OCI-LY7 (cell line): ENCODE data around the gene CDKN1B. TPM values are rescaled to one million over a fixed set of nuclear protein-coding genes. Genes with fewer than 3 reads are reported as not detected.

Experiments used
- BruUV-seq: library from RNA; stranded (reverse); fragments of 400-500 nt; replicated peaks from 2 replicates; lab custom pipeline; 2021; lab: Mats Ljungman, UMichigan
- CTCF ChIA-PET: fragments of 300-600 bp; sonication (Branson Sonifier 250); formaldehyde crosslinking; loops from one replicate; lab custom pipeline; 2022; ENCODE audit warnings: antibody characterized with exemption; ENCODE audit not compliant: unreplicated experiment; lab: Charles Lee
- POLR2A ChIA-PET: fragments of 300-600 bp; sonication (Branson Sonifier 250); formaldehyde crosslinking; loops from one replicate; lab custom pipeline; 2022; ENCODE audit warnings: antibody characterized with exemption; lab: Charles Lee
- DNase-seq: peaks from one replicate; pipeline ENCODE4 v3.0.0-alpha.2; 2015; ENCODE audit warnings: low spot score
- H2AFZ ChIP-seq: fragments of 200-600 bp; sonication (generic), shearing (Covaris generic); 2 replicates; pipeline ENCODE4 v1.6.1; 2014; ENCODE audit warnings: mild to moderate bottlenecking, antibody characterized with exemption, low read length, moderate library complexity
- H3K27ac ChIP-seq: fragments of 200-600 bp; sonication (generic); 2 replicates; pipeline ENCODE4 v1.5.1; 2014; ENCODE audit warnings: mixed run types, low read depth, mild to moderate bottlenecking, moderate library complexity, low read length, inconsistent platforms; ENCODE audit not compliant: poor library complexity, severe bottlenecking
- H3K36me3 ChIP-seq: fragments of 200-600 bp; sonication (generic); 2 replicates; pipeline ENCODE4 v1.6.1; 2014; ENCODE audit warnings: mild to moderate bottlenecking, antibody characterized with exemption, low read length, moderate library complexity, mixed read lengths; ENCODE audit not compliant: insufficient read depth
- H3K4me1 ChIP-seq: fragments of 200-600 bp; sonication (generic); 2 replicates; pipeline ENCODE4 v1.5.1; 2014; ENCODE audit warnings: mild to moderate bottlenecking, low read length; ENCODE audit not compliant: insufficient read depth, poor library complexity, severe bottlenecking
- H3K4me2 ChIP-seq: fragments of 200-600 bp; sonication (generic); 2 replicates; pipeline ENCODE4 v1.6.1; 2014; ENCODE audit warnings: mild to moderate bottlenecking, low read length
- H3K4me3 ChIP-seq: fragments of 200-600 bp; sonication (generic); 2 replicates; pipeline ENCODE4 v1.5.1; 2014; ENCODE audit warnings: mild to moderate bottlenecking, low read depth, low read length; ENCODE audit not compliant: poor library complexity, severe bottlenecking
- H3K79me2 ChIP-seq: fragments of 200-600 bp; sonication (generic); 2 replicates; pipeline ENCODE4 v1.6.1; 2016; ENCODE audit warnings: low read depth, mild to moderate bottlenecking, low read length, moderate library complexity, mixed read lengths; ENCODE audit not compliant: insufficient read depth
- H3K9me2 ChIP-seq: fragments of 200-600 bp; sonication (generic); 2 replicates; pipeline ENCODE4 v1.6.1; 2016; ENCODE audit warnings: mild to moderate bottlenecking, low read length, mixed read lengths; ENCODE audit not compliant: insufficient read depth
- H3K9me3 ChIP-seq: fragments of 200-600 bp; sonication (generic); 2 replicates; pipeline ENCODE4 v1.6.1; 2014; ENCODE audit warnings: mild to moderate bottlenecking, mixed run types, low read length, mixed read lengths
- H4K20me1 ChIP-seq: fragments of 200-600 bp; sonication (generic); 2 replicates; pipeline ENCODE4 v1.6.1; 2014; ENCODE audit warnings: mild to moderate bottlenecking, antibody characterized with exemption, low read length, moderate library complexity, mixed read lengths; ENCODE audit not compliant: insufficient read depth
- EZH2phosphoT487 ChIP-seq: fragments of 200-600 bp; sonication (generic); IDR thresholded peaks from 2 replicates; pipeline ENCODE4 v1.6.1; 2018; ENCODE audit warnings: low read depth, borderline replicate concordance, mild to moderate bottlenecking, mixed run types, antibody characterized with exemption, low read length, moderate library complexity, mixed read lengths
- intact Hi-C: fragments of 100-400 bp; cut with micrococcal nuclease; formaldehyde crosslinking; loops from one replicate; pipeline ENCODE4 v1.10.0; 2022; ENCODE audit not compliant: unreplicated experiment
- total RNA-seq, 2 experiments: library from RNA; depleted of rRNA in 1 of 2; stranded (reverse); fragments of >200 nt in 1 of 2; shearing (Covaris generic) in 1 of 2; gene quantifications; 2 replicates each; pipeline ENCODE4 v1.2.3, GENCODE V29; 2014 to 2022
- TF ChIP-seq, protein P1 (sequence below): fragments of 200-600 bp; sonication (generic); conservative IDR thresholded peaks from 2 replicates; pipeline ENCODE4 v1.5.1; 2014; ENCODE audit warnings: mild to moderate bottlenecking, antibody characterized with exemption, low read length, moderate library complexity, mixed read lengths

Gene CDKN1B
- total RNA-seq, 2 experiments from 2014 or later, result 45.3 to 59.4 TPM

DNA sequence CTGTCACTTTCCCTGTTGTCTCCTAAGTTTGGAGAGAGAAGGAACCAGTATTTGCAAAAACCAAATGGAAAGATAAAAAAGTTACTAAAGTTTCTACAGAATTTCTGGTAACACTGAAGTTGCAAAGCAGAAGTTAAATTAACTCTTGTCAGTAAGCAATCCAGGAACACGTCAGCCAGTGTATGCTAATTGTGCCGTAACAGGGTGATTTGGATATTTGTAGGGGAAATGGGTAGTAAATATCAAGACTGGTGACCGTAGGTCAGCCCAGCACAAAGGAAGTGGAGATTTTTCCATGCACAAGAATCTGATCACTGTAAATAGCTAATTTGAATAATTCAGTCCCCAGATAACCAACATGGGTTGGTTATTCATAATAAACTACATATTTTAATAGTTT, 2.3 kb downstream of the CDKN1B start:
- CTCF ChIA-PET, result no interaction called here
- no TSS peak for BruUV-seq
- no peak for TF ChIP-seq EZH2phosphoT487
- TF ChIP-seq, protein P1, sequence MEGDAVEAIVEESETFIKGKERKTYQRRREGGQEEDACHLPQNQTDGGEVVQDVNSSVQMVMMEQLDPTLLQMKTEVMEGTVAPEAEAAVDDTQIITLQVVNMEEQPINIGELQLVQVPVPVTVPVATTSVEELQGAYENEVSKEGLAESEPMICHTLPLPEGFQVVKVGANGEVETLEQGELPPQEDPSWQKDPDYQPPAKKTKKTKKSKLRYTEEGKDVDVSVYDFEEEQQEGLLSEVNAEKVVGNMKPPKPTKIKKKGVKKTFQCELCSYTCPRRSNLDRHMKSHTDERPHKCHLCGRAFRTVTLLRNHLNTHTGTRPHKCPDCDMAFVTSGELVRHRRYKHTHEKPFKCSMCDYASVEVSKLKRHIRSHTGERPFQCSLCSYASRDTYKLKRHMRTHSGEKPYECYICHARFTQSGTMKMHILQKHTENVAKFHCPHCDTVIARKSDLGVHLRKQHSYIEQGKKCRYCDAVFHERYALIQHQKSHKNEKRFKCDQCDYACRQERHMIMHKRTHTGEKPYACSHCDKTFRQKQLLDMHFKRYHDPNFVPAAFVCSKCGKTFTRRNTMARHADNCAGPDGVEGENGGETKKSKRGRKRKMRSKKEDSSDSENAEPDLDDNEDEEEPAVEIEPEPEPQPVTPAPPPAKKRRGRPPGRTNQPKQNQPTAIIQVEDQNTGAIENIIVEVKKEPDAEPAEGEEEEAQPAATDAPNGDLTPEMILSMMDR, result no peak
- intact Hi-C loops, result loop anchor here (2.0 to 5.0 kb wide), 2 partner anchors 17 to 157 kb away; partner anchors contain the start of gene DUSP16
- H3K27ac ChIP-seq, result peak overlapping the region; percentile 98
- no peaks in the 10 kb centered on the region for H3K9me3 ChIP-seq
- no peak overlapping the region for H2AFZ ChIP-seq
- H3K9me2 ChIP-seq, result no peaks in the 10 kb centered on the region
- H3K4me2 ChIP-seq, result peak overlapping the region; percentile 94
- peak; percentile 53 for DNase-seq
- peaks cover 56% of the 10 kb centered on the region for H3K4me1 ChIP-seq
- H3K36me3 ChIP-seq, result peaks cover 41% of the 10 kb centered on the region
- H4K20me1 ChIP-seq, result peaks cover 6% of the 10 kb centered on the region; the same call in 1 of the 2 replicates
- peak overlapping the region; percentile 88 for H3K4me3 ChIP-seq
- H3K79me2 ChIP-seq, result peaks cover 63% of the 10 kb centered on the region
- POLR2A ChIA-PET, result interaction anchor here (0.5 to 2.3 kb wide), 8 partner anchors 10 to 362 kb away, joined by 3 to 13 read pairs (median 4); partner anchors contain the start of genes BORCS5 and GPR19

DNA sequence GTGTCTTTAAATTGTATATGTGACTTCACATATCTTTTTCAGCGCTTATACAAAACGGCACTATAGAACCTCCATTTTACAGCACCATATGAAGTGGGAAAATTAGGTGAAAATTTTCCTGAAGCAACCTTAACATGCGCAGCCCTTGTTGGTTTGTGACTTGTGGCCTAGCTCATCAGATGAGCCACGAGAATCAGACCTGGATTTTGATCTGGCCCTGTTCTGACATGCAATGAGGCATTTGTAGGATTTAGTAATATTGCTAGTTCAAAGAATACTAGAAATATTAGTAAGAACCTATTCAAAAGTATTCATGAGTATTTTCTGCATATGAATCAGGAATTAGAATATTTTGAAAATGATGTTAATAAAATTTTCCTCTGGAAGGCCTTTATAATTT, 2.9 kb downstream of the CDKN1B start:
- no peak for DNase-seq
- peaks cover 50% of the 10 kb centered on the region for H3K4me1 ChIP-seq
- H3K27ac ChIP-seq, result peak overlapping the region; percentile 98
- intact Hi-C loops, result loop anchor here (5.0 to 10.0 kb wide), 5 partner anchors 965 to 1998 kb away; partner anchors contain the start of gene YBX3
- H4K20me1 ChIP-seq, result peaks cover 6% of the 10 kb centered on the region; the same call in 1 of the 2 replicates
- no peak overlapping the region for H2AFZ ChIP-seq
- TF ChIP-seq, protein P1, result no peak
- TF ChIP-seq EZH2phosphoT487, result no peak
- peak overlapping the region; percentile 94 for H3K4me2 ChIP-seq
- no peaks in the 10 kb centered on the region for H3K9me2 ChIP-seq
- ChIA-PET CTCF (no interaction called here), POLR2A (interaction anchor here (0.9 to 2.3 kb wide), 5 partner anchors 11 to 25 kb away, joined by 4 to 13 read pairs (median 4); partner anchors contain the start of gene GPR19)
- BruUV-seq, result no TSS peak
- H3K4me3 ChIP-seq, result peak overlapping the region; percentile 88
- H3K36me3 ChIP-seq, result peaks cover 41% of the 10 kb centered on the region
- H3K79me2 ChIP-seq, result peaks cover 63% of the 10 kb centered on the region
- H3K9me3 ChIP-seq, result no peaks in the 10 kb centered on the region

GRCh38 chr12:12720672-12721161, 3.5 kb downstream of the CDKN1B start:
- peaks cover 63% of the 10 kb centered on the region for H3K79me2 ChIP-seq
- H3K4me3 ChIP-seq, result peak overlapping the region; percentile 88
- H3K27ac ChIP-seq, result peak overlapping the region; percentile 98
- H2AFZ ChIP-seq, result no peak overlapping the region
- peaks cover 6% of the 10 kb centered on the region; the same call in 1 of the 2 replicates for H4K20me1 ChIP-seq
- peaks cover 41% of the 10 kb centered on the region for H3K36me3 ChIP-seq
- H3K9me3 ChIP-seq, result no peaks in the 10 kb centered on the region
- H3K9me2 ChIP-seq, result no peaks in the 10 kb centered on the region
- ChIA-PET CTCF (no interaction called here), POLR2A (interaction anchor here (0.7 to 4.9 kb wide), 4 partner anchors 11 to 363 kb away, joined by 3 to 24 read pairs (median 8); partner anchors contain the start of gene BORCS5)
- DNase-seq, result no peak
- intact Hi-C loops, result loop anchor here (5.0 to 10.0 kb wide), 5 partner anchors 966 to 1998 kb away; partner anchors contain the start of gene YBX3
- TF ChIP-seq, protein P1, result no peak
- no peak for TF ChIP-seq EZH2phosphoT487
- peaks cover 44% of the 10 kb centered on the region for H3K4me1 ChIP-seq
- H3K4me2 ChIP-seq, result peak overlapping the region; percentile 94
- BruUV-seq, result no TSS peak
